ENCODE results near the gene MRPL28. TPM values are rescaled to one million over a fixed set of nuclear protein-coding genes. Genes with fewer than 3 reads are reported as not detected.
A peak's percentile ranks its signal among the peaks of the same experiment; 100 is the strongest.

Gene MRPL28
- total and polyA plus RNA-seq, 4 donors = 28.3 to 63.4 (median 50.1) TPM

DNA sequence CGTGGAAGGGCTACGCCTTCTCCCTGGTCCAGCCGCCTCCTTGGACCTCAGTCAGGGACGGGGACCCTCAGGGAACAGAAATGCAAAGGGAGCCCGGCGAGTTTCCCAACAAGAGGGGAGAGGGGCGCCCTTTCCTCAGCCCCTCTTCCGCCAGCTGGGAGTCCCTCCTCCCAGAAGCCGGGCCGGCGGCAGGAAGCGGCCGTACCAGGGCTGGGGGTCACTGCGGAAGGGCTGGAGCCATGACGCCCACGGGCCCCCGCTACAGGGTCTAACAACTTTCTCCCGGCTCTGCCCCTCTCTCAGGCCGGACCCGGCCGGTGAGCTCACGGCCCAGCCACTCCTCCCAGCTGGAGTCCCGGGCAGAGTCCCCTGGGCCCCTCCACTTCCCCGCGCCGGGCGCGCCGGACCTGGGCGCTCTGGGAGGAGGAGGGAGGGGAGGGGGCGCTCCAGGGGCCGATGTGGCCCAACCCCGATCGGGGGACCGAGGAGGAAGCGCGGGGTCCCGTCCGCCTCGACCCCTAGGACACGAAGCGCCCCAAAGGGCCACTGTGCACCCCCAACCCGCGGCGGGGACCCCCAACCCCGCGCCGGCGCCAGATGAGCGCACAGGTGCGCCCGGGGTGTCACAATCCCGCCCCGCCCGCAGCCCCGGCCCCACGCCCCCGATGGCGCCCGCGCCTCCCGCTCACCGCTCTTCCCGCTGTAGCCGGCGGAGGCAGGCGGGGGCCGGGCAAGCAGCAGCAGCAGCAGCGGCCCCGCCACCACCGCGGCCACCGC is 10.9 kb upstream of the MRPL28 start:
- Histone ChIP-seq H3K27ac (ENCODE audit: low read depth in 1 of 2, low read length in 2 of 2) (peak overlapping the region in 1 of 2 donors; percentile 35), H3K4me3 (ENCODE audit: low read depth in 1 of 3, low read length in 3 of 3) (peak overlapping the region; percentile 54 to 80 (median 72)), H3K9ac (ENCODE audit: low read depth in 1 of 2, low read length in 2 of 2) (peak overlapping the region; percentile 47), H3K4me1 (ENCODE audit: control insufficient read depth in 4 of 4, insufficient read depth in 4 of 4, low read length in 3 of 4) (peaks cover 0 to 26% (median 15%) of the 10 kb centered on the region in 4 donors), H3K36me3 (ENCODE audit: control insufficient read depth in 4 of 4, insufficient read depth in 3 of 4, low read depth in 1 of 4, low read length in 3 of 4) (peaks cover 0 to 9% (median 3%) of the 10 kb centered on the region in 4 donors), H3K9me3 (ENCODE audit: control insufficient read depth in 4 of 4, low read length in 3 of 4) (no peaks in the 10 kb centered on the region), H3K27me3 (ENCODE audit: control insufficient read depth in 4 of 4, insufficient read depth in 4 of 4, low read length in 3 of 4) (no peaks in the 10 kb centered on the region)
- WGBS = 2% methylated on average over 73 of the region's 73 CpGs
- DNase-seq (ENCODE audit: low spot score) = no peak
- TF ChIP-seq TAF1 (conservative IDR thresholded peaks at IDR 0.05) = no peak
- TF ChIP-seq, protein P1, sequence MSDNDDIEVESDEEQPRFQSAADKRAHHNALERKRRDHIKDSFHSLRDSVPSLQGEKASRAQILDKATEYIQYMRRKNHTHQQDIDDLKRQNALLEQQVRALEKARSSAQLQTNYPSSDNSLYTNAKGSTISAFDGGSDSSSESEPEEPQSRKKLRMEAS (IDR thresholded peaks at IDR 0.05) = no peak
- TF ChIP-seq, protein P2, sequence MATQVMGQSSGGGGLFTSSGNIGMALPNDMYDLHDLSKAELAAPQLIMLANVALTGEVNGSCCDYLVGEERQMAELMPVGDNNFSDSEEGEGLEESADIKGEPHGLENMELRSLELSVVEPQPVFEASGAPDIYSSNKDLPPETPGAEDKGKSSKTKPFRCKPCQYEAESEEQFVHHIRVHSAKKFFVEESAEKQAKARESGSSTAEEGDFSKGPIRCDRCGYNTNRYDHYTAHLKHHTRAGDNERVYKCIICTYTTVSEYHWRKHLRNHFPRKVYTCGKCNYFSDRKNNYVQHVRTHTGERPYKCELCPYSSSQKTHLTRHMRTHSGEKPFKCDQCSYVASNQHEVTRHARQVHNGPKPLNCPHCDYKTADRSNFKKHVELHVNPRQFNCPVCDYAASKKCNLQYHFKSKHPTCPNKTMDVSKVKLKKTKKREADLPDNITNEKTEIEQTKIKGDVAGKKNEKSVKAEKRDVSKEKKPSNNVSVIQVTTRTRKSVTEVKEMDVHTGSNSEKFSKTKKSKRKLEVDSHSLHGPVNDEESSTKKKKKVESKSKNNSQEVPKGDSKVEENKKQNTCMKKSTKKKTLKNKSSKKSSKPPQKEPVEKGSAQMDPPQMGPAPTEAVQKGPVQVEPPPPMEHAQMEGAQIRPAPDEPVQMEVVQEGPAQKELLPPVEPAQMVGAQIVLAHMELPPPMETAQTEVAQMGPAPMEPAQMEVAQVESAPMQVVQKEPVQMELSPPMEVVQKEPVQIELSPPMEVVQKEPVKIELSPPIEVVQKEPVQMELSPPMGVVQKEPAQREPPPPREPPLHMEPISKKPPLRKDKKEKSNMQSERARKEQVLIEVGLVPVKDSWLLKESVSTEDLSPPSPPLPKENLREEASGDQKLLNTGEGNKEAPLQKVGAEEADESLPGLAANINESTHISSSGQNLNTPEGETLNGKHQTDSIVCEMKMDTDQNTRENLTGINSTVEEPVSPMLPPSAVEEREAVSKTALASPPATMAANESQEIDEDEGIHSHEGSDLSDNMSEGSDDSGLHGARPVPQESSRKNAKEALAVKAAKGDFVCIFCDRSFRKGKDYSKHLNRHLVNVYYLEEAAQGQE (IDR thresholded peaks at IDR 0.05) = no peak
- no peak for TF ChIP-seq EGR1 (IDR thresholded peaks at IDR 0.05; ENCODE audit: low read depth in 2 of 2)
- no peak for TF ChIP-seq YY1 (IDR thresholded peaks at IDR 0.05)
- TF ChIP-seq FOXA1 (IDR thresholded peaks at IDR 0.05) = no peak
- no peak for TF ChIP-seq FOXA2 (IDR thresholded peaks at IDR 0.05)
- TF ChIP-seq, protein P3, sequence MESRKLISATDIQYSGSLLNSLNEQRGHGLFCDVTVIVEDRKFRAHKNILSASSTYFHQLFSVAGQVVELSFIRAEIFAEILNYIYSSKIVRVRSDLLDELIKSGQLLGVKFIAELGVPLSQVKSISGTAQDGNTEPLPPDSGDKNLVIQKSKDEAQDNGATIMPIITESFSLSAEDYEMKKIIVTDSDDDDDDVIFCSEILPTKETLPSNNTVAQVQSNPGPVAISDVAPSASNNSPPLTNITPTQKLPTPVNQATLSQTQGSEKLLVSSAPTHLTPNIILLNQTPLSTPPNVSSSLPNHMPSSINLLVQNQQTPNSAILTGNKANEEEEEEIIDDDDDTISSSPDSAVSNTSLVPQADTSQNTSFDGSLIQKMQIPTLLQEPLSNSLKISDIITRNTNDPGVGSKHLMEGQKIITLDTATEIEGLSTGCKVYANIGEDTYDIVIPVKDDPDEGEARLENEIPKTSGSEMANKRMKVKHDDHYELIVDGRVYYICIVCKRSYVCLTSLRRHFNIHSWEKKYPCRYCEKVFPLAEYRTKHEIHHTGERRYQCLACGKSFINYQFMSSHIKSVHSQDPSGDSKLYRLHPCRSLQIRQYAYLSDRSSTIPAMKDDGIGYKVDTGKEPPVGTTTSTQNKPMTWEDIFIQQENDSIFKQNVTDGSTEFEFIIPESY (IDR thresholded peaks at IDR 0.05) = no peak
- no peak for TF ChIP-seq HNF4A (conservative IDR thresholded peaks at IDR 0.05)

DNA sequence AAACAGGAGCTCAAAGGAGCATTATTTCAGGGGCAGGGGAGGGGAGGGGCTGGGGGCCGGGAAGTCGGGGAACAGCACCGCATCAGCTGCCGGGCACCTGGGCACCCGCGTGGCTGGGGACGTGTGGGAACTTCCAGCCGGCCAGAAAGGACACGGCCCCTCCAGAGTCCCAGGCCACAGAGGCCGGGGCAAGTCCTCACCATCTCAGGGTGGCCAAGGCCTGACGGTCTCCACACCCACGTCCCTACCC is 10.3 kb upstream of the MRPL28 start:
- peak overlapping the region; percentile 54 to 80 (median 72) for H3K4me3 ChIP-seq (ENCODE audit: low read depth in 1 of 3, low read length in 3 of 3)
- DNase-seq (ENCODE audit: low spot score) = no peak
- H3K9me3 ChIP-seq (ENCODE audit: control insufficient read depth in 4 of 4, low read length in 3 of 4) = no peaks in the 10 kb centered on the region
- peak overlapping the region; percentile 47 for H3K9ac ChIP-seq (ENCODE audit: low read depth in 1 of 2, low read length in 2 of 2)
- H3K27me3 ChIP-seq (ENCODE audit: control insufficient read depth in 4 of 4, insufficient read depth in 4 of 4, low read length in 3 of 4) = no peaks in the 10 kb centered on the region
- peaks cover 0 to 26% (median 15%) of the 10 kb centered on the region in 4 donors for H3K4me1 ChIP-seq (ENCODE audit: control insufficient read depth in 4 of 4, insufficient read depth in 4 of 4, low read length in 3 of 4)
- H3K27ac ChIP-seq (ENCODE audit: low read depth in 1 of 2, low read length in 2 of 2) = no peak overlapping the region
- no peak for TF ChIP-seq GABPA (IDR thresholded peaks at IDR 0.05 in 1 of 2, conservative IDR thresholded peaks at IDR 0.05 in 1 of 2)
- no peak for TF ChIP-seq FOXA2 (IDR thresholded peaks at IDR 0.05)
- TF ChIP-seq RAD21 (IDR thresholded peaks at IDR 0.05) = no peak
- no peak for TF ChIP-seq SP1 (IDR thresholded peaks at IDR 0.05)
- no peak for TF ChIP-seq HNF4G (IDR thresholded peaks at IDR 0.05)
- TF ChIP-seq, protein P4, sequence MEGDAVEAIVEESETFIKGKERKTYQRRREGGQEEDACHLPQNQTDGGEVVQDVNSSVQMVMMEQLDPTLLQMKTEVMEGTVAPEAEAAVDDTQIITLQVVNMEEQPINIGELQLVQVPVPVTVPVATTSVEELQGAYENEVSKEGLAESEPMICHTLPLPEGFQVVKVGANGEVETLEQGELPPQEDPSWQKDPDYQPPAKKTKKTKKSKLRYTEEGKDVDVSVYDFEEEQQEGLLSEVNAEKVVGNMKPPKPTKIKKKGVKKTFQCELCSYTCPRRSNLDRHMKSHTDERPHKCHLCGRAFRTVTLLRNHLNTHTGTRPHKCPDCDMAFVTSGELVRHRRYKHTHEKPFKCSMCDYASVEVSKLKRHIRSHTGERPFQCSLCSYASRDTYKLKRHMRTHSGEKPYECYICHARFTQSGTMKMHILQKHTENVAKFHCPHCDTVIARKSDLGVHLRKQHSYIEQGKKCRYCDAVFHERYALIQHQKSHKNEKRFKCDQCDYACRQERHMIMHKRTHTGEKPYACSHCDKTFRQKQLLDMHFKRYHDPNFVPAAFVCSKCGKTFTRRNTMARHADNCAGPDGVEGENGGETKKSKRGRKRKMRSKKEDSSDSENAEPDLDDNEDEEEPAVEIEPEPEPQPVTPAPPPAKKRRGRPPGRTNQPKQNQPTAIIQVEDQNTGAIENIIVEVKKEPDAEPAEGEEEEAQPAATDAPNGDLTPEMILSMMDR (IDR thresholded peaks at IDR 0.05; ENCODE audit: low read depth, low read length, missing input control) = no peak
- no peak for TF ChIP-seq RXRA (IDR thresholded peaks at IDR 0.05)
- TF ChIP-seq, protein P2 (IDR thresholded peaks at IDR 0.05) = no peak
- TF ChIP-seq EGR1 (IDR thresholded peaks at IDR 0.05; ENCODE audit: low read depth in 2 of 2) = no peak
- TF ChIP-seq, protein P1 (IDR thresholded peaks at IDR 0.05) = no peak
- TF ChIP-seq YY1 (IDR thresholded peaks at IDR 0.05) = no peak
- peaks cover 0 to 11% (median 4%) of the 10 kb centered on the region in 4 donors for H3K36me3 ChIP-seq (ENCODE audit: control insufficient read depth in 4 of 4, insufficient read depth in 3 of 4, low read depth in 1 of 4, low read length in 3 of 4)
- 15% methylated on average over 12 of the region's 12 CpGs for WGBS

Data from liver (tissue), 9 donors.